ENCODE results near the gene TUSC2.

GRCh38 chr3:50356553-50356952 is 28.5 kb upstream of the TUSC2 start:
- TF ChIP-seq REST (IDR thresholded peaks at IDR 0.05; ENCODE audit: insufficient replicate concordance, low read depth) (no peak), CTCF (IDR thresholded peaks at IDR 0.05; ENCODE audit: insufficient read depth, low read length) (no peak), GABPA (IDR thresholded peaks at IDR 0.05; ENCODE audit: low read depth) (no peak)

Data from HL-60 (cell line).